SJCRH30 (cell line): ENCODE data around the gene STN1. TPM values are rescaled to one million over a fixed set of nuclear protein-coding genes. Genes with fewer than 3 reads are reported as not detected.

ENCODE experiments used
- DNase-seq, 2 experiments: peaks; one replicate each; pipeline ENCODE4 v3.0.0-alpha.2; 2015 to 2020
- H3K27ac ChIP-seq: fragments of 250-450 bp; sonication (Bioruptor Pico); 2 replicates; pipeline ENCODE4 v1.5.1; 2020; ENCODE audit warnings: mild to moderate bottlenecking, moderate library complexity
- H3K27me3 ChIP-seq: fragments of 250-450 bp; sonication (Bioruptor Pico); 2 replicates; pipeline ENCODE4 v1.5.1; 2020; ENCODE audit warnings: mild to moderate bottlenecking, moderate library complexity
- H3K36me3 ChIP-seq: fragments of 250-450 bp; sonication (Bioruptor Pico); 2 replicates; pipeline ENCODE4 v1.5.1; 2020; ENCODE audit warnings: mild to moderate bottlenecking, moderate library complexity
- H3K4me1 ChIP-seq: fragments of 250-450 bp; sonication (Bioruptor Pico); 2 replicates; pipeline ENCODE4 v1.5.1; 2020; ENCODE audit warnings: mild to moderate bottlenecking, moderate library complexity
- H3K4me3 ChIP-seq: fragments of 250-450 bp; sonication (Bioruptor Pico); 2 replicates; pipeline ENCODE4 v1.5.1; 2020; ENCODE audit warnings: mild to moderate bottlenecking, moderate library complexity
- H3K9me3 ChIP-seq: fragments of 250-450 bp; sonication (Bioruptor Pico); replicated peaks from 2 replicates; pipeline ENCODE4 v1.5.1; 2020; ENCODE audit warnings: mild to moderate bottlenecking, moderate library complexity
- total RNA-seq: library from RNA; depleted of rRNA; stranded (reverse); fragments of >200 nt; shearing (Covaris generic); gene quantifications from 2 replicates; pipeline ENCODE4 v1.2.3, GENCODE V29; 2014; rRNA removed

Gene STN1
- total RNA-seq, 1 experiment from 2014 or later, result 10.3 TPM

DNA sequence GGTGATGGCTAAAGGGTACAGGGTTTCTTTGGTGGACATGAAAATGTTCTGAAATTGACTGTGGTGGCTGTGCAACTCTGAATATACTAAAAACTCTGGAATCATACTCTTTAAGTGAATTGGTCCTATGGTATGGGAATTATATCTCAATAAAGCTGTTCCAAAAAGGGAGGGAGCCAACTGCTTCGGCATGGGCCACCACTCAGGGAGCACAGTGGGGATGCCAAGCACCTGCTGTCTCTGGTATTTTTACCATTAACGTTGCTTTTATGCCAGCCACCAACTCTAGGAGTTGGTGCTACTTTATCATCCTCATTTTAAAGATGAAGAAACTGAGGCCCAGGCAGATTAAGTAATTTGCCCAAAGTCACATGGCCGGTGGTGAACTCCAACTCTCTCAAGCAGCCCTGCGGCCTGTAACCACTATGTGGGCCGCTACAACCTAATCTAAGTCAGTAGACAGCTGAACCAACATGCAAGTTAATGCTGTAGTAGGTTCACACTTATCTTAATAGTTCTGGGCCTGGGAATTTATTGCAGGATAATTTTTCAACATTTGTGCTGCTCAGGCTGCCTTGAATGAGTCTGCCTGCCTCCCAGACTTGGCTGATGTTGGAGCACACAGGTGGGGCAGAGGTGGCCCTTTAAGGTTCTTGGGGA is 83.4 kb downstream of the STN1 start:
- H3K36me3 ChIP-seq, result no peaks in the 10 kb centered on the region
- H3K27me3 ChIP-seq, result no peaks in the 10 kb centered on the region
- peaks cover 30% of the 10 kb centered on the region for H3K4me1 ChIP-seq
- H3K27ac ChIP-seq, result no peak overlapping the region
- DNase-seq, result peak in 1 of 2 experiments; percentile 63
- H3K9me3 ChIP-seq, result peaks cover 8% of the 10 kb centered on the region
- H3K4me3 ChIP-seq, result no peak overlapping the region

- no peaks in the 10 kb centered on the region for H3K27me3 ChIP-seq
- DNase-seq, result no peak
- no peak overlapping the region for H3K27ac ChIP-seq
- H3K9me3 ChIP-seq, result peaks cover 8% of the 10 kb centered on the region
- H3K4me1 ChIP-seq, result peaks cover 34% of the 10 kb centered on the region
- no peak overlapping the region for H3K4me3 ChIP-seq
- no peaks in the 10 kb centered on the region for H3K36me3 ChIP-seq
These were observed 84.1 kb downstream of the STN1 start for GRCh38 chr10:103833731-103834365.

DNA sequence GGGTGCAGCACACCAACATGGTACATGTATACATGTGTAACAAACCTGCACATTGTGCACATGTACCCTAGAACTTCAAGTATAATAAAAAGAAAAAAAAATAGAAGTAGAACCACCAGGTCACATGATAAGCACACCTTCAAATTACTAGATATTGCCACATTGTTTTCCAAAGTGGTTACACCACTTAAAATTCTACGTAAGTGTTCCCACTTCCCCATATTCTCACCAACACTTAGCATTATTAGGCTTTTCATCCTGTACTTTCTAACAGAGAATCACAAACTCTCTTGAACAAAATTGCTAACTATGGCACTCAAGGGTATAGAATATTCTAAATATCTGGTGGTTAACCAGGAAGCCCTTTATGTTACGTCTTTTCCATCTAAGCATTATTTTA is 85.2 kb downstream of the STN1 start:
- DNase-seq, result no peak
- Histone ChIP-seq H3K4me1 (peaks cover 37% of the 10 kb centered on the region), H3K36me3 (no peaks in the 10 kb centered on the region), H3K9me3 (peaks cover 8% of the 10 kb centered on the region), H3K27me3 (no peaks in the 10 kb centered on the region), H3K27ac (no peak overlapping the region), H3K4me3 (no peak overlapping the region)

Other genes starting within 250 kb of the STN1 start
- 5.4 and 5.5 TPM in 2 replicates for gene SH3PXD2A, start 62.6 kb downstream of the STN1 start, total RNA-seq
- gene SLK, start 49.0 kb upstream of the STN1 start, total RNA-seq, result 32.2 and 37.3 TPM in 2 replicates
- not detected in 2 replicates for gene COL17A1, start 167.7 kb upstream of the STN1 start, total RNA-seq
- gene SFR1, start 204.0 kb upstream of the STN1 start, total RNA-seq, result 12.6 and 14.2 TPM in 2 replicates